HG03520 (cell line): ENCODE results near the gene COL6A1.
"Not testable (repeated sequence)": the region's sequence is repeated elsewhere in the genome, so short reads cannot be mapped to it uniquely, and the experiment has no call there.

Source experiments
- ATAC-seq: cut with Tn5 transposase; IDR thresholded peaks from one replicate; pipeline ENCODE4 v1.9.1; 2021; ENCODE audit warnings: mild to moderate bottlenecking, moderate library complexity; ENCODE audit not compliant: unreplicated experiment

Gene COL6A1

GRCh38 chr21:46045154-46045553, 63.6 kb downstream of the COL6A1 start:
- no peak for ATAC-seq

DNA sequence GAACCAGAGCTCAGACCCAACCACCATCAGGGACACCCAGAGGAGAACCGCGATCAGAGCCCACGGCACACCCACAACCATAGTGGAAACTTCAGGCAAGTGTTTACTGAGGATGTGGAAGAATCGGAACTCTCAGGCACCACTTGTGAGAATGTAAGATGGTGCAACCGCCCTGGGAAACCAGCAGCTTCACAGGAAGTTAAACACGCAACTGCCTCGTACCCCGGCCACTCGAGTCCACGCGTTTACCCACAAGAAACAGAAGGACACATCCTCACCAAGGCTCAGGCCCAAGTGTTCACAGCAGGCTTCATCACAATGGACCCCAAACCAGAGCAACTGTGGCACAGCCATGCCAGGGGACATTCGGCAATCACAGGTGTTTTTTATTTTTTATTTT, 64.9 kb downstream of the COL6A1 start:
- ATAC-seq = no peak

GRCh38 chr21:46046906-46047305, 65.3 kb downstream of the COL6A1 start:
- not testable (repeated sequence) for ATAC-seq

GRCh38 chr21:46048926-46049889, 67.6 kb downstream of the COL6A1 start:
- no peak for ATAC-seq

- no peak for ATAC-seq
These were observed 68.5 kb downstream of the COL6A1 start for GRCh38 chr21:46049890-46050667.

DNA sequence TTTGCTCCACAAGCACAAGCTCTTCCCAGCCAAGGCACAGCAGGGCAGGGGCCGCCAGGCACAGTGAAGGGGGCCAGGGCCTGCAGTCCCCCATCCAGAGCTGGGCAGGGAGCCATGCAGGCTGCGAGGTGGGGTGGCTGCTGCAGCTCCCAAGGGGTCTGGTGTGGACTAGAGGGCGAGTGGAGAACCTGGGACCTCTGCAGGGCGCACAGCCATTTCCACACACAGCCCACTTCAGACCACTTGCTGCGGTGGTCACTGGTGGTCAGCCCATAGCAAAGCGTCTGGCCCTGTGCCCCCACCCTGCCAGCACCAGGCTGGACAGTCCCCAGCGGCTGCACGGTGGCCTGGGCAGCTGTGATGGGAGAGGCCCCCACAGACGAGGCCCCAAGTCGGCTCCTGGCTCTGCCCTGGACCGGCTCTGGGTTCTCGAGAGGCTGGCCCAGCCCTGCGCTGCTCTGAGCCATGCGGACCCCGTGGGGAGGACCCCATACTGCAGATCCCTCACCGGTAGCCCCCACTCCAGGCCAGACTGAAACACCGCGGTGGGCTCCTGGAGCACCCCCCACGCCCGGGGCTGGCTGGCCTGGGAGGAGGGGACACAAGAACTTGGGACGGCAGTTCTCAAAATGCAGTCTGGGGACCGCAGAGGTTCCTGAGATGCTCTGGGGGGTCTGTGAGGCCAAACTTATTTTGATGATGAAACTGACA, 69.3 kb downstream of the COL6A1 start:
- no peak for ATAC-seq

DNA sequence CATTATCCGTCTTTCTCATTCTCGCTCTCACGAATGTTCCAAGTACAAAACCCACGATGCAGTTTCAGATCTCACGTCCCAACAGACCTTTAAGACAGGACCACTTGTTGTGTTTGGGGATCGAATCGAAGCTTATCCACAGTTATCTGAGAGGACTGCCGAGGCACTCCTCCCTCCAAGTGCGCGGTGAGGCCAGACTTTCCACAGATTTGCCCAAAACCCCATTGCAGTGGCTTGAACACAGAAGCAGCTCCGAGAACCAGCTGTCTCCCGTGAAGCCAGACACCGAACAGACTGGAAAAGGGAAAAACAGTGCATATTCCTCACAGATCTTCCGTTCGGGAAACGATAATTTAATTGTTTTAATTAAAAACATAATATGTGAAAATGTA, 69.8 kb downstream of the COL6A1 start:
- ATAC-seq = no peak

DNA sequence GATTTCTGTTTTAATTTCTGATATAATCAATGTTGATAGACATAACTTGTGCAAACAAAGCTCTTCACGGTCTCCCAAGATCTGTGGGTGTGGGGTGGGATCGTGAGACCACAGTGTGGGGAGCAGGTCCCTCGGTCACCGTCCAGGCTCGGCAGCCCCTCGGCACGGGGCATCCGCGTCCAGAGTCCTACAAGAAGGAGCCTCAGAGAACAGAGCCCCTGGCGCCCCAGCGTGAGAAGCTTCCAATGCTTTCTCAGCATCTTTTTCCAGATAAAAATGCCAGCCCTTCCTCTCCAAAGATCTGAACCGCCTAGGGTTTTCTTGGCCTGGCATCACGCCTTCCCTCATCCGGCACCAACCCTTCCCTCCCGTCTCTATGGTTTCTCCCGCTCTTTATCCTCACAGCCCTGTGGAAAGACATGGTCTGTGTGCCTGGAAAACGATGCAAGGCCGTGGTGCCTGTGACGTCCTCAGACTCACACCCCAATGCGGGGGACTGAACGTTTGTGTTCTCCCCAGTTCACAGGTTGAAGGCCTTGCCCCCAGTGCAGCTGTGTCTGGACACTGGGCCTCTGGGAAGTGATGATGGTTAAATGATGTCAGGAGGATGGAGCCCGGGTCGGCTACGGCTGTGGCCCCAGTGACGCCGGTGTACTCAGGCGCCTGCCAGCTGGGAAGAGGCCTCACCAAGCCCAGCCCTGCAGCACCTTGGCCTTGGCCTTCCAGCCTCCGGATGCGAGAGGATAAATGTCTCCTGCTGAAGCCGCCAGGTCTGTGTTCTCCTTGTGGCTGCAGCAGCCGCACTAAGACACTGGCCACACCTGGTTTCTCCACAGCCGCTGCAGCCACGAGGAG, 70.5 kb downstream of the COL6A1 start:
- ATAC-seq = no peak

- no peak for ATAC-seq
These were observed 71.4 kb downstream of the COL6A1 start for GRCh38 chr21:46052703-46053651.

DNA sequence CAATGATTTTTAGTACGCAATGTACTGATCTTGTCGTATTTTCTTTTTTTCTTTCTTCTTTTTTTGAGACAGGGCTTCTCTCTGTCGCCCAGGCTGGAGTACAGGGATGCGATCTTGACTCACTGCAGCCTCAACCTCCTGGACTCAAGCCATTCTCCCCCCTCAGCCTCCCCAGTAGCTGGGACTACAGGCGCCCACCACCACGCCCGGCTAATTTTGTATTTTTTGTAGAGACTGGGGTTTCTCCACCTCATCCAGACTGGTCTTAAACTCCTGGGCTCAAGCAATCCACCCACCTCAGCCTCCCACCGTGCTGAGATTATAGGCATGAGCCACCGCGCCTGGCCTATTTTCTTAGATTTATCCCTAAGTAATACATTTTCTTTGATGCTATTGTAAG, 72.5 kb downstream of the COL6A1 start:
- ATAC-seq = no peak

GRCh38 chr21:46054451-46054881, 72.9 kb downstream of the COL6A1 start:
- no peak for ATAC-seq
